Epithelial cell of proximal tubule (primary cell): ENCODE measurements around the gene ARHGEF1. TPM values are rescaled to one million over a fixed set of nuclear protein-coding genes. Genes with fewer than 3 reads are reported as not detected.
"Not testable (repeated sequence)": the region's sequence is repeated elsewhere in the genome, so short reads cannot be mapped to it uniquely, and the experiment has no call there.

Source experiments
- DNase-seq: peaks from one replicate; pipeline ENCODE4 v3.0.0-alpha.2; 2011; ENCODE audit warnings: low read depth
- H3K4me3 ChIP-seq: 2 replicates; pipeline ENCODE4 v1.5.1; 2011; ENCODE audit warnings: low read depth, mild to moderate bottlenecking, low read length
- total RNA-seq: library from RNA; depleted of rRNA; stranded (reverse); fragments of >200 nt; gene quantifications from 2 replicates; pipeline ENCODE4 v1.2.3, GENCODE V29; 2015
- TF ChIP-seq, protein P1 (sequence below): conservative IDR thresholded peaks from 2 replicates; pipeline ENCODE4 v1.5.1; 2012; ENCODE audit warnings: low read depth, mild to moderate bottlenecking, low read length

Gene ARHGEF1
- total RNA-seq, 1 donor from 2014 or later = 65.9 TPM

- TF ChIP-seq, protein P1, sequence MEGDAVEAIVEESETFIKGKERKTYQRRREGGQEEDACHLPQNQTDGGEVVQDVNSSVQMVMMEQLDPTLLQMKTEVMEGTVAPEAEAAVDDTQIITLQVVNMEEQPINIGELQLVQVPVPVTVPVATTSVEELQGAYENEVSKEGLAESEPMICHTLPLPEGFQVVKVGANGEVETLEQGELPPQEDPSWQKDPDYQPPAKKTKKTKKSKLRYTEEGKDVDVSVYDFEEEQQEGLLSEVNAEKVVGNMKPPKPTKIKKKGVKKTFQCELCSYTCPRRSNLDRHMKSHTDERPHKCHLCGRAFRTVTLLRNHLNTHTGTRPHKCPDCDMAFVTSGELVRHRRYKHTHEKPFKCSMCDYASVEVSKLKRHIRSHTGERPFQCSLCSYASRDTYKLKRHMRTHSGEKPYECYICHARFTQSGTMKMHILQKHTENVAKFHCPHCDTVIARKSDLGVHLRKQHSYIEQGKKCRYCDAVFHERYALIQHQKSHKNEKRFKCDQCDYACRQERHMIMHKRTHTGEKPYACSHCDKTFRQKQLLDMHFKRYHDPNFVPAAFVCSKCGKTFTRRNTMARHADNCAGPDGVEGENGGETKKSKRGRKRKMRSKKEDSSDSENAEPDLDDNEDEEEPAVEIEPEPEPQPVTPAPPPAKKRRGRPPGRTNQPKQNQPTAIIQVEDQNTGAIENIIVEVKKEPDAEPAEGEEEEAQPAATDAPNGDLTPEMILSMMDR = no peak
Measured at GRCh38 chr19:41933693-41934426, 50.9 kb downstream of the ARHGEF1 start.

DNA sequence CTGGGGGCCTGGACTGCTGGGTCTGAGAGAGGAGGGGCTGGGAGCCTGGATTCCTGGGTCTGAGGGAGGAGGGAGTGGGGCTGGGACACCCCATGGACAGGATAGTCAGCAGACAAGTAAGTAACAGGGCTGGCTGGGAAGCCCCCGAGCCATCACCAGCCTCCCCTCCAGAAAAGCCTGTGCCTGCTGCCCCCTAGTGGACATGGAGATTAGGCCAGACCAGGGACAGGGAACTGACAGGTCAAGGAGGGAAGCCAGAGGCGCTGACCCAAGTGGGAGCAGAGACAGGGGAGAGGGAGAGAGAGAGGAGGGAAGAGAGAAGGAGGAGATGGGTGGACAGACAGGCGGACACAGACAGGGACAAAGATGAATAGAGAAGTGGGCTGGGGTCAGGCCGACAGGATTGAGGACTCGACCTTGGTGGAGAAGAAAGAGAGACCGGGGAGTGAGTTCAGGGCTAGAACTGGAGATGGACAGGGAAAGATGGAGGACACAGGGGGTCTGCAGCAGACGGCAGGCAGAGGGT lies 51.9 kb downstream of the ARHGEF1 start:
- no peak overlapping the region for H3K4me3 ChIP-seq
- TF ChIP-seq, protein P1 = peak; percentile 86
- no peak for DNase-seq

More at GRCh38 chr19:41933693-41934426, 50.9 kb downstream of the ARHGEF1 start:
- no peak overlapping the region for H3K4me3 ChIP-seq
- DNase-seq = no peak

DNA sequence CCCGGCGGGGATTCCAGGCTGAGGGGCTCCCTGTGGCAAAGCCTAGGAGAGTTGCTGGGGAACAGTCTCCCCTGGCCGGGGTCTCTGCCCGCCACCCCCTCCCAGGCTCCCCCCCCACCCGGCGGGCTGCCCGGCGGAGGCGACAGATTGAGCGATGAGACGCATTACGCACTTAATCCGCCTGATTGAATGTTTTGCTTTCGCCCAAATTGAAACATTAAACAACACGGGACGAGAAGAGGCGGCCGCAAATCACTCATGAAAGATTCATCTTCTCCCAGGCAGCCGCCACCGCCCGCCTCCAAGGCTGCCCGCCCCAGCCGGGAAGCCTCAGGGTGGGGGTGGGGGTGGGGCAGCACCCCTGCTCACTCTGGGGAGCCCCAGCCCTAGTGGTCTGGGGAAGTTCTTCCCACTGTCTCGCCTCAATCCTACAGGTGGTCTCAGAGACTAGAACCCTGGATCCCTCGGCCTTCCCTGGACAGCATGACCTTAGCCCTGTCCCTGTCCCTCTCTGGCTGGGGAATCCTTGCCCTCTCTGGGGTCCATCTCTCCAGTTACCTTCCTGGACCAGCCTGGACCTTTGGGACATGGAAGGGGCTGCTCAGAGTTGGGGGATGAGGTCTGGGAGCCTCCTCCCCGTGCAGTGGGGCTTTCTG lies 52.9 kb downstream of the ARHGEF1 start:
- H3K4me3 ChIP-seq = no peak overlapping the region
- TF ChIP-seq, protein P1 = no peak
- DNase-seq = no peak

GRCh38 chr19:41936416-41936850 lies 53.4 kb downstream of the ARHGEF1 start:
- TF ChIP-seq, protein P1 = no peak
- DNase-seq = no peak
- no peak overlapping the region for H3K4me3 ChIP-seq

GRCh38 chr19:41936961-41937360 lies 54.0 kb downstream of the ARHGEF1 start:
- TF ChIP-seq, protein P1 = no peak
- H3K4me3 ChIP-seq = no peak overlapping the region
- no peak for DNase-seq

GRCh38 chr19:41937525-41938468 lies 54.8 kb downstream of the ARHGEF1 start:
- H3K4me3 ChIP-seq = no peak overlapping the region
- TF ChIP-seq, protein P1 = no peak
- DNase-seq = no peak

- DNase-seq, H3K4me3 ChIP-seq: not testable (repeated sequence)
Measured at GRCh38 chr19:41939209-41939608, 56.2 kb downstream of the ARHGEF1 start.
